Measurements from ENCODE around the gene OR2K2.
"Not testable (repeated sequence)": the region's sequence is repeated elsewhere in the genome, so short reads cannot be mapped to it uniquely, and the experiment has no call there.

Gene OR2K2

GRCh38 chr9:111330124-111330523 lies at the start of gene OR2K2:
Gene OR2K2, minus strand, starts transcription at chr9:111330224. Its CDS starts 1,791 bp downstream, at chr9:111328433.
- no peak for DNase-seq (ENCODE audit: low read depth)

GRCh38 chr9:111375817-111376564 lies 46.0 kb upstream of the OR2K2 start:
- DNase-seq (ENCODE audit: low read depth): peak; percentile 55

GRCh38 chr9:111375062-111375461 lies 45.0 kb upstream of the OR2K2 start:
- no peak for DNase-seq (ENCODE audit: low read depth)

- no peak for DNase-seq (ENCODE audit: low read depth)
Observed at GRCh38 chr9:111372297-111372696, 42.3 kb upstream of the OR2K2 start.

GRCh38 chr9:111366978-111367377 lies 37.0 kb upstream of the OR2K2 start:
- DNase-seq (ENCODE audit: low read depth): no peak

GRCh38 chr9:111362526-111362925 lies 32.5 kb upstream of the OR2K2 start:
- peak; percentile 10 for DNase-seq (ENCODE audit: low read depth)

GRCh38 chr9:111360881-111361280 lies 30.9 kb upstream of the OR2K2 start:
- no peak for DNase-seq (ENCODE audit: low read depth)

- peak; percentile 89 for DNase-seq (ENCODE audit: low read depth)
Observed at GRCh38 chr9:111356481-111357244, 26.6 kb upstream of the OR2K2 start.

- DNase-seq (ENCODE audit: low read depth): peak; percentile 10
Observed at GRCh38 chr9:111352545-111352944, 22.5 kb upstream of the OR2K2 start.

- DNase-seq (ENCODE audit: low read depth): no peak
Observed at GRCh38 chr9:111350556-111350955, 20.5 kb upstream of the OR2K2 start.

GRCh38 chr9:111349766-111350165 lies 19.7 kb upstream of the OR2K2 start:
- DNase-seq (ENCODE audit: low read depth): no peak

GRCh38 chr9:111348821-111349271 lies 18.8 kb upstream of the OR2K2 start:
- peak; percentile 4 for DNase-seq (ENCODE audit: low read depth)

- DNase-seq (ENCODE audit: low read depth): not testable (repeated sequence)
Observed at GRCh38 chr9:111334318-111334863, 4.4 kb upstream of the OR2K2 start.

- DNase-seq (ENCODE audit: low read depth): peak; percentile 16
Observed at GRCh38 chr9:111320631-111321030, 9.4 kb downstream of the OR2K2 start.

GRCh38 chr9:111316796-111317195 lies 13.2 kb downstream of the OR2K2 start:
- no peak for DNase-seq (ENCODE audit: low read depth)

- DNase-seq (ENCODE audit: low read depth): no peak
Observed at GRCh38 chr9:111305914-111306313, 24.1 kb downstream of the OR2K2 start.

GRCh38 chr9:111304000-111304399 lies 26.0 kb downstream of the OR2K2 start:
- DNase-seq (ENCODE audit: low read depth): not testable (repeated sequence)

- peak; percentile 88 for DNase-seq (ENCODE audit: low read depth)
Observed at GRCh38 chr9:111301195-111301594, 28.8 kb downstream of the OR2K2 start.

GRCh38 chr9:111300140-111300735 lies 29.8 kb downstream of the OR2K2 start:
- no peak for DNase-seq (ENCODE audit: low read depth)

GRCh38 chr9:111299599-111299966 lies 30.4 kb downstream of the OR2K2 start:
- DNase-seq (ENCODE audit: low read depth): not testable (repeated sequence)

GRCh38 chr9:111298731-111299598 lies 31.1 kb downstream of the OR2K2 start:
- DNase-seq (ENCODE audit: low read depth): peak; percentile 72

- DNase-seq (ENCODE audit: low read depth): no peak
Observed at GRCh38 chr9:111298111-111298510, 31.9 kb downstream of the OR2K2 start.

All from amniotic epithelial cell (primary cell).